Measurements from ENCODE around the gene PYURF. TPM values are rescaled to one million over a fixed set of nuclear protein-coding genes. Genes with fewer than 3 reads are reported as not detected.

Gene PYURF
- total RNA-seq, 1 experiment from 2014 or later = 37.6 TPM

DNA sequence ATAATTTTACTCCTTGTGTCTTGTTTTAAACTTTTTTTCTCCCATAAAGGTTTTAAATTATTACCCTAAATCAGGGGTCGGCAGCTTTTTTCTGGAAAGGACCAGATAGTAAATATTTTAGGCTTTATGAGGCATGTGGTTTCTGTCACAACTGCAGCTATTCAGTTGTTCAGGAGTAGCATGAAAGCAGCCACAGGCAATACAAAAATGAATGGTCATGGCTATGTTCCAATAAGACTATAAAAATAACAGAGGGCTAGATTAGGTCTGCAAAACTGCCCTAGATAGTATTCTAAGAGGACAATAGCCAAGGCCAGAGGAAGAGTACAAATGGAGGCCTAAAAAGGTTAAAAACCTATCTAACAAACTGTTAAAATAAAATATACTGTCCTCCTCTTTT, 42.0 kb downstream of the PYURF start:
- Histone ChIP-seq H3K27me3 (ENCODE audit: control insufficient read depth, insufficient read depth, low read length) (no peaks in the 10 kb centered on the region), H3K36me3 (ENCODE audit: control insufficient read depth, insufficient read depth, low read length) (no peaks in the 10 kb centered on the region), H3K27ac (ENCODE audit: low read length) (no peak overlapping the region), H3K9me3 (ENCODE audit: control insufficient read depth, insufficient read depth, low read depth, low read length) (no peaks in the 10 kb centered on the region), H3K4me1 (ENCODE audit: control insufficient read depth, insufficient read depth, low read length) (no peaks in the 10 kb centered on the region), H3K4me3 (ENCODE audit: low read depth in 2 of 2, low read length in 2 of 2) (no peak overlapping the region)
- no peak for DNase-seq (ENCODE audit: low read depth, low spot score)
- in situ Hi-C loops (cut with HindIII; ENCODE audit: low pct_unique_long_range_greater_than_20kb, low sequenced_read_pairs) (no loop called here), intact Hi-C loops (cut with micrococcal nuclease; ENCODE audit: unreplicated experiment) (no loop called here)
- ChIA-PET POLR2A (no interaction called here), CTCF (no interaction called here)
- no peak for TF ChIP-seq TCF7L2 (IDR thresholded peaks at IDR 0.05; ENCODE audit: low read depth, low read length)
- TF ChIP-seq, protein P1, sequence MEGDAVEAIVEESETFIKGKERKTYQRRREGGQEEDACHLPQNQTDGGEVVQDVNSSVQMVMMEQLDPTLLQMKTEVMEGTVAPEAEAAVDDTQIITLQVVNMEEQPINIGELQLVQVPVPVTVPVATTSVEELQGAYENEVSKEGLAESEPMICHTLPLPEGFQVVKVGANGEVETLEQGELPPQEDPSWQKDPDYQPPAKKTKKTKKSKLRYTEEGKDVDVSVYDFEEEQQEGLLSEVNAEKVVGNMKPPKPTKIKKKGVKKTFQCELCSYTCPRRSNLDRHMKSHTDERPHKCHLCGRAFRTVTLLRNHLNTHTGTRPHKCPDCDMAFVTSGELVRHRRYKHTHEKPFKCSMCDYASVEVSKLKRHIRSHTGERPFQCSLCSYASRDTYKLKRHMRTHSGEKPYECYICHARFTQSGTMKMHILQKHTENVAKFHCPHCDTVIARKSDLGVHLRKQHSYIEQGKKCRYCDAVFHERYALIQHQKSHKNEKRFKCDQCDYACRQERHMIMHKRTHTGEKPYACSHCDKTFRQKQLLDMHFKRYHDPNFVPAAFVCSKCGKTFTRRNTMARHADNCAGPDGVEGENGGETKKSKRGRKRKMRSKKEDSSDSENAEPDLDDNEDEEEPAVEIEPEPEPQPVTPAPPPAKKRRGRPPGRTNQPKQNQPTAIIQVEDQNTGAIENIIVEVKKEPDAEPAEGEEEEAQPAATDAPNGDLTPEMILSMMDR (IDR thresholded peaks at IDR 0.05) = no peak
- no peak for TF ChIP-seq SIN3A (IDR thresholded peaks at IDR 0.05; ENCODE audit: borderline replicate concordance, insufficient read depth, low read depth, low read length)
- TF ChIP-seq, protein P2, sequence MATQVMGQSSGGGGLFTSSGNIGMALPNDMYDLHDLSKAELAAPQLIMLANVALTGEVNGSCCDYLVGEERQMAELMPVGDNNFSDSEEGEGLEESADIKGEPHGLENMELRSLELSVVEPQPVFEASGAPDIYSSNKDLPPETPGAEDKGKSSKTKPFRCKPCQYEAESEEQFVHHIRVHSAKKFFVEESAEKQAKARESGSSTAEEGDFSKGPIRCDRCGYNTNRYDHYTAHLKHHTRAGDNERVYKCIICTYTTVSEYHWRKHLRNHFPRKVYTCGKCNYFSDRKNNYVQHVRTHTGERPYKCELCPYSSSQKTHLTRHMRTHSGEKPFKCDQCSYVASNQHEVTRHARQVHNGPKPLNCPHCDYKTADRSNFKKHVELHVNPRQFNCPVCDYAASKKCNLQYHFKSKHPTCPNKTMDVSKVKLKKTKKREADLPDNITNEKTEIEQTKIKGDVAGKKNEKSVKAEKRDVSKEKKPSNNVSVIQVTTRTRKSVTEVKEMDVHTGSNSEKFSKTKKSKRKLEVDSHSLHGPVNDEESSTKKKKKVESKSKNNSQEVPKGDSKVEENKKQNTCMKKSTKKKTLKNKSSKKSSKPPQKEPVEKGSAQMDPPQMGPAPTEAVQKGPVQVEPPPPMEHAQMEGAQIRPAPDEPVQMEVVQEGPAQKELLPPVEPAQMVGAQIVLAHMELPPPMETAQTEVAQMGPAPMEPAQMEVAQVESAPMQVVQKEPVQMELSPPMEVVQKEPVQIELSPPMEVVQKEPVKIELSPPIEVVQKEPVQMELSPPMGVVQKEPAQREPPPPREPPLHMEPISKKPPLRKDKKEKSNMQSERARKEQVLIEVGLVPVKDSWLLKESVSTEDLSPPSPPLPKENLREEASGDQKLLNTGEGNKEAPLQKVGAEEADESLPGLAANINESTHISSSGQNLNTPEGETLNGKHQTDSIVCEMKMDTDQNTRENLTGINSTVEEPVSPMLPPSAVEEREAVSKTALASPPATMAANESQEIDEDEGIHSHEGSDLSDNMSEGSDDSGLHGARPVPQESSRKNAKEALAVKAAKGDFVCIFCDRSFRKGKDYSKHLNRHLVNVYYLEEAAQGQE (IDR thresholded peaks at IDR 0.05; ENCODE audit: insufficient read depth in 1 of 2, low read depth in 2 of 2, low read length in 1 of 2) = no peak
- BruUV-seq (replicated peaks) = no TSS peak
- ATAC-seq = no peak

- intact Hi-C loops (cut with micrococcal nuclease; ENCODE audit: unreplicated experiment) (no loop called here), in situ Hi-C loops (cut with HindIII; ENCODE audit: low pct_unique_long_range_greater_than_20kb, low sequenced_read_pairs) (no loop called here)
- ATAC-seq (no peak), DNase-seq (ENCODE audit: low read depth, low spot score) (no peak)
- CTCF ChIA-PET = no interaction called here
- H3K36me3 ChIP-seq (ENCODE audit: control insufficient read depth, insufficient read depth, low read length) = no peaks in the 10 kb centered on the region
- no TSS peak for BruUV-seq (replicated peaks)
- H3K4me3 ChIP-seq (ENCODE audit: low read depth in 2 of 2, low read length in 2 of 2) = no peak overlapping the region
- H3K9me3 ChIP-seq (ENCODE audit: control insufficient read depth, insufficient read depth, low read depth, low read length) = no peaks in the 10 kb centered on the region
- TF ChIP-seq SIN3A (IDR thresholded peaks at IDR 0.05; ENCODE audit: borderline replicate concordance, insufficient read depth, low read depth, low read length) (no peak), TCF7L2 (IDR thresholded peaks at IDR 0.05; ENCODE audit: low read depth, low read length) (no peak), POLR2AphosphoS5 (IDR thresholded peaks at IDR 0.05; ENCODE audit: low read depth, low read length) (no peak)
- TF ChIP-seq, protein P1 (IDR thresholded peaks at IDR 0.05) = no peak
- TF ChIP-seq, protein P2 (IDR thresholded peaks at IDR 0.05; ENCODE audit: insufficient read depth in 1 of 2, low read depth in 2 of 2, low read length in 1 of 2) = no peak
- no peak overlapping the region for H3K27ac ChIP-seq (ENCODE audit: low read length)
- no peaks in the 10 kb centered on the region for H3K27me3 ChIP-seq (ENCODE audit: control insufficient read depth, insufficient read depth, low read length)
- POLR2A ChIA-PET = no interaction called here
- H3K4me1 ChIP-seq (ENCODE audit: control insufficient read depth, insufficient read depth, low read length) = no peaks in the 10 kb centered on the region
Measured at GRCh38 chr4:88478247-88478646, 45.3 kb downstream of the PYURF start.

Measured in Panc1 (cell line).